Dendritic cell treated with granulocyte-macrophage colony-stimulating factor and Interleukin-4, amounts not matched to agents 40 ng/mL and 50 ng/mL, for 4 days (primary cell): ENCODE data around the gene MUC5B.
"Not testable (repeated sequence)": the region's sequence is repeated elsewhere in the genome, so short reads cannot be mapped to it uniquely, and the experiment has no call there.

Experiments
- H3K27ac Mint-ChIP-seq: one replicate; pipeline ENCODE4 v1.8.0; 2022; ENCODE audit warnings: mild to moderate bottlenecking, mixed read lengths
- H3K27me3 Mint-ChIP-seq: one replicate; pipeline ENCODE4 v1.8.0; 2022; ENCODE audit warnings: mild to moderate bottlenecking, mixed read lengths
- H3K36me3 Mint-ChIP-seq: one replicate; pipeline ENCODE4 v1.8.0; 2022; ENCODE audit warnings: low read depth, mixed read lengths
- H3K4me1 Mint-ChIP-seq: one replicate; pipeline ENCODE4 v1.8.0; 2022; ENCODE audit warnings: low read depth, mixed read lengths
- H3K4me3 Mint-ChIP-seq: one replicate; pipeline ENCODE4 v1.8.0; 2022; ENCODE audit warnings: mild to moderate bottlenecking, moderate library complexity, mixed read lengths
- H3K9me3 Mint-ChIP-seq: one replicate; pipeline ENCODE4 v1.8.0; 2022; ENCODE audit warnings: mixed read lengths
- intact Hi-C: fragments of 100-400 bp; cut with micrococcal nuclease; formaldehyde crosslinking; loops from one replicate; pipeline ENCODE4 v1.15.0; 2022

Gene MUC5B

GRCh38 chr11:1181420-1181819 lies 41.4 kb upstream of the MUC5B start:
- H3K27me3 Mint-ChIP-seq, result no peaks in the 10 kb centered on the region
- intact Hi-C loops, result no loop called here

GRCh38 chr11:1181853-1182535 lies 40.9 kb upstream of the MUC5B start:
- Mint-ChIP-seq H3K36me3 (no peaks in the 10 kb centered on the region), H3K27ac (no peak overlapping the region), H3K9me3 (no peaks in the 10 kb centered on the region), H3K4me1 (no peaks in the 10 kb centered on the region), H3K4me3 (no peak overlapping the region), H3K27me3 (no peaks in the 10 kb centered on the region)
- intact Hi-C loops, result no loop called here

More at GRCh38 chr11:1181420-1181819, 41.4 kb upstream of the MUC5B start:
- Mint-ChIP-seq H3K27ac (no peak overlapping the region), H3K4me1 (no peaks in the 10 kb centered on the region), H3K4me3 (no peak overlapping the region), H3K36me3 (no peaks in the 10 kb centered on the region), H3K9me3 (no peaks in the 10 kb centered on the region)

GRCh38 chr11:1184139-1184538 lies 38.7 kb upstream of the MUC5B start:
- H3K9me3 Mint-ChIP-seq, H3K27me3 Mint-ChIP-seq, H3K27ac Mint-ChIP-seq, H3K4me3 Mint-ChIP-seq, H3K36me3 Mint-ChIP-seq, intact Hi-C loops, H3K4me1 Mint-ChIP-seq: not testable (repeated sequence)

- not testable (repeated sequence) for H3K36me3 Mint-ChIP-seq, H3K27ac Mint-ChIP-seq, H3K4me3 Mint-ChIP-seq
Observed at GRCh38 chr11:1188451-1189130, 34.3 kb upstream of the MUC5B start.

GRCh38 chr11:1189816-1190215 lies 33.0 kb upstream of the MUC5B start:
- H3K4me1 Mint-ChIP-seq, H3K4me3 Mint-ChIP-seq, H3K27me3 Mint-ChIP-seq, H3K27ac Mint-ChIP-seq, H3K9me3 Mint-ChIP-seq, H3K36me3 Mint-ChIP-seq, intact Hi-C loops: not testable (repeated sequence)

More at GRCh38 chr11:1188451-1189130, 34.3 kb upstream of the MUC5B start:
- H3K27me3 Mint-ChIP-seq, intact Hi-C loops, H3K9me3 Mint-ChIP-seq, H3K4me1 Mint-ChIP-seq: not testable (repeated sequence)

- H3K36me3 Mint-ChIP-seq, H3K4me3 Mint-ChIP-seq, H3K4me1 Mint-ChIP-seq, H3K27ac Mint-ChIP-seq, H3K27me3 Mint-ChIP-seq, intact Hi-C loops, H3K9me3 Mint-ChIP-seq: not testable (repeated sequence)
Observed at GRCh38 chr11:1191786-1192470, 30.9 kb upstream of the MUC5B start.

GRCh38 chr11:1192741-1193325 lies 30.0 kb upstream of the MUC5B start:
- H3K27me3 Mint-ChIP-seq, result no peaks in the 10 kb centered on the region
- intact Hi-C loops, result no loop called here
- H3K4me3 Mint-ChIP-seq, result no peak overlapping the region
- H3K9me3 Mint-ChIP-seq, result no peaks in the 10 kb centered on the region
- no peaks in the 10 kb centered on the region for H3K36me3 Mint-ChIP-seq
- H3K4me1 Mint-ChIP-seq, result no peaks in the 10 kb centered on the region
- H3K27ac Mint-ChIP-seq, result no peak overlapping the region

- H3K27ac Mint-ChIP-seq, result no peak overlapping the region
- no peaks in the 10 kb centered on the region for H3K36me3 Mint-ChIP-seq
- H3K4me3 Mint-ChIP-seq, result no peak overlapping the region
- H3K27me3 Mint-ChIP-seq, result no peaks in the 10 kb centered on the region
- no peaks in the 10 kb centered on the region for H3K4me1 Mint-ChIP-seq
- intact Hi-C loops, result no loop called here
- H3K9me3 Mint-ChIP-seq, result no peaks in the 10 kb centered on the region
Observed at GRCh38 chr11:1193326-1194230, 29.3 kb upstream of the MUC5B start.

GRCh38 chr11:1194231-1194976 lies 28.5 kb upstream of the MUC5B start:
- H3K4me1 Mint-ChIP-seq, result no peaks in the 10 kb centered on the region
- H3K27me3 Mint-ChIP-seq, result no peaks in the 10 kb centered on the region
- H3K4me3 Mint-ChIP-seq, result no peak overlapping the region
- H3K27ac Mint-ChIP-seq, result no peak overlapping the region
- no peaks in the 10 kb centered on the region for H3K36me3 Mint-ChIP-seq
- H3K9me3 Mint-ChIP-seq, result no peaks in the 10 kb centered on the region
- intact Hi-C loops, result no loop called here

- no peaks in the 10 kb centered on the region for H3K9me3 Mint-ChIP-seq
- no peak overlapping the region for H3K4me3 Mint-ChIP-seq
- intact Hi-C loops, result no loop called here
- no peaks in the 10 kb centered on the region for H3K4me1 Mint-ChIP-seq
- no peaks in the 10 kb centered on the region for H3K36me3 Mint-ChIP-seq
- H3K27ac Mint-ChIP-seq, result no peak overlapping the region
- no peaks in the 10 kb centered on the region for H3K27me3 Mint-ChIP-seq
Observed at GRCh38 chr11:1194977-1195681, 27.7 kb upstream of the MUC5B start.

GRCh38 chr11:1195682-1196515 lies 27.0 kb upstream of the MUC5B start:
- no peaks in the 10 kb centered on the region for H3K4me1 Mint-ChIP-seq
- no peaks in the 10 kb centered on the region for H3K27me3 Mint-ChIP-seq
- H3K27ac Mint-ChIP-seq, result no peak overlapping the region
- intact Hi-C loops, result no loop called here
- no peaks in the 10 kb centered on the region for H3K36me3 Mint-ChIP-seq
- no peaks in the 10 kb centered on the region for H3K9me3 Mint-ChIP-seq
- no peak overlapping the region for H3K4me3 Mint-ChIP-seq
